Neutrophil (primary cell): ENCODE measurements around the gene CHN2.

Experiments
- H3K27ac ChIP-seq: fragments of 200-600 bp; sonication (generic); 2 replicates; pipeline ENCODE4 v1.5.1; 2016; ENCODE audit warnings: mild to moderate bottlenecking, moderate library complexity
- H3K27me3 ChIP-seq: fragments of 200-600 bp; sonication (generic); 2 replicates; pipeline ENCODE4 v1.6.0; 2016; ENCODE audit warnings: mild to moderate bottlenecking
- H3K36me3 ChIP-seq: fragments of 200-600 bp; sonication (generic); 2 replicates; pipeline ENCODE4 v1.5.1; 2017
- H3K4me1 ChIP-seq, 2 experiments: fragments of 200-600 bp in 1 of 2; sonication (generic) in 1 of 2; 1 replicate in 1 of 2; 2 replicates in 1 of 2; pipeline versions ENCODE4 v1.5.1 to v1.6.1; 2013 to 2016; ENCODE audit warnings: low read depth in 1 of 2, low read length in 1 of 2, mild to moderate bottlenecking in 1 of 2, moderate library complexity in 1 of 2; ENCODE audit not compliant: control insufficient read depth in 1 of 2, insufficient read depth in 1 of 2
- H3K4me3 ChIP-seq, 2 experiments: fragments of 200-600 bp in 1 of 2; sonication (generic) in 1 of 2; 1 replicate in 1 of 2; 2 replicates in 1 of 2; pipeline ENCODE4 v1.5.1; 2013 to 2016; ENCODE audit warnings: low read depth in 1 of 2, low read length in 1 of 2, mild to moderate bottlenecking in 1 of 2, moderate library complexity in 1 of 2
- H3K9me3 ChIP-seq: fragments of 200-600 bp; sonication (generic); 2 replicates; pipeline ENCODE4 v1.5.1; 2016
- TF ChIP-seq, protein P1 (sequence below): fragments of 200-600 bp; sonication (generic); IDR thresholded peaks from 2 replicates; pipeline ENCODE4 v1.5.1; 2016; ENCODE audit warnings: antibody characterized with exemption

Gene CHN2

GRCh38 chr7:29342761-29343160, 148.2 kb downstream of the CHN2 start:
- peaks cover 0 to 5% of the 10 kb centered on the region in 2 experiments for H3K4me1 ChIP-seq
- H3K27me3 ChIP-seq: no peaks in the 10 kb centered on the region
- no peaks in the 10 kb centered on the region for H3K36me3 ChIP-seq
- no peak overlapping the region for H3K4me3 ChIP-seq
- H3K9me3 ChIP-seq: no peaks in the 10 kb centered on the region
- no peak overlapping the region for H3K27ac ChIP-seq
- TF ChIP-seq, protein P1, sequence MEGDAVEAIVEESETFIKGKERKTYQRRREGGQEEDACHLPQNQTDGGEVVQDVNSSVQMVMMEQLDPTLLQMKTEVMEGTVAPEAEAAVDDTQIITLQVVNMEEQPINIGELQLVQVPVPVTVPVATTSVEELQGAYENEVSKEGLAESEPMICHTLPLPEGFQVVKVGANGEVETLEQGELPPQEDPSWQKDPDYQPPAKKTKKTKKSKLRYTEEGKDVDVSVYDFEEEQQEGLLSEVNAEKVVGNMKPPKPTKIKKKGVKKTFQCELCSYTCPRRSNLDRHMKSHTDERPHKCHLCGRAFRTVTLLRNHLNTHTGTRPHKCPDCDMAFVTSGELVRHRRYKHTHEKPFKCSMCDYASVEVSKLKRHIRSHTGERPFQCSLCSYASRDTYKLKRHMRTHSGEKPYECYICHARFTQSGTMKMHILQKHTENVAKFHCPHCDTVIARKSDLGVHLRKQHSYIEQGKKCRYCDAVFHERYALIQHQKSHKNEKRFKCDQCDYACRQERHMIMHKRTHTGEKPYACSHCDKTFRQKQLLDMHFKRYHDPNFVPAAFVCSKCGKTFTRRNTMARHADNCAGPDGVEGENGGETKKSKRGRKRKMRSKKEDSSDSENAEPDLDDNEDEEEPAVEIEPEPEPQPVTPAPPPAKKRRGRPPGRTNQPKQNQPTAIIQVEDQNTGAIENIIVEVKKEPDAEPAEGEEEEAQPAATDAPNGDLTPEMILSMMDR: no peak

GRCh38 chr7:29343399-29343798, 148.8 kb downstream of the CHN2 start:
- Histone ChIP-seq H3K9me3 (no peaks in the 10 kb centered on the region), H3K4me3 (no peak overlapping the region), H3K4me1 (no peaks in the 10 kb centered on the region), H3K27ac (no peak overlapping the region), H3K36me3 (no peaks in the 10 kb centered on the region), H3K27me3 (no peaks in the 10 kb centered on the region)
- TF ChIP-seq, protein P1: no peak

GRCh38 chr7:29344334-29344978, 149.9 kb downstream of the CHN2 start:
- H3K9me3 ChIP-seq: no peaks in the 10 kb centered on the region
- H3K27me3 ChIP-seq: no peaks in the 10 kb centered on the region
- H3K4me3 ChIP-seq: no peak overlapping the region

GRCh38 chr7:29345590-29345989, 151.0 kb downstream of the CHN2 start:
- H3K4me3 ChIP-seq: no peak overlapping the region
- H3K27ac ChIP-seq: no peak overlapping the region
- H3K36me3 ChIP-seq: no peaks in the 10 kb centered on the region
- H3K4me1 ChIP-seq: no peaks in the 10 kb centered on the region
- no peaks in the 10 kb centered on the region for H3K9me3 ChIP-seq
- H3K27me3 ChIP-seq: no peaks in the 10 kb centered on the region
- TF ChIP-seq, protein P1: no peak

More at GRCh38 chr7:29344334-29344978, 149.9 kb downstream of the CHN2 start:
- H3K36me3 ChIP-seq: no peaks in the 10 kb centered on the region
- no peaks in the 10 kb centered on the region for H3K4me1 ChIP-seq
- TF ChIP-seq, protein P1: no peak
- H3K27ac ChIP-seq: no peak overlapping the region

- H3K36me3 ChIP-seq: no peaks in the 10 kb centered on the region
- no peaks in the 10 kb centered on the region for H3K27me3 ChIP-seq
- TF ChIP-seq, protein P1: no peak
- no peak overlapping the region for H3K27ac ChIP-seq
- no peak overlapping the region for H3K4me3 ChIP-seq
- no peaks in the 10 kb centered on the region for H3K9me3 ChIP-seq
- H3K4me1 ChIP-seq: no peaks in the 10 kb centered on the region
These were observed 151.8 kb downstream of the CHN2 start for GRCh38 chr7:29346231-29346978.
